ENCODE measurements around the gene ZNHIT6. TPM values are rescaled to one million over a fixed set of nuclear protein-coding genes. Genes with fewer than 3 reads are reported as not detected.
"Not testable (repeated sequence)": the region's sequence is repeated elsewhere in the genome, so short reads cannot be mapped to it uniquely, and the experiment has no call there.

Gene ZNHIT6
- total RNA-seq, 1 donor from 2014 or later, result 21.1 TPM

DNA sequence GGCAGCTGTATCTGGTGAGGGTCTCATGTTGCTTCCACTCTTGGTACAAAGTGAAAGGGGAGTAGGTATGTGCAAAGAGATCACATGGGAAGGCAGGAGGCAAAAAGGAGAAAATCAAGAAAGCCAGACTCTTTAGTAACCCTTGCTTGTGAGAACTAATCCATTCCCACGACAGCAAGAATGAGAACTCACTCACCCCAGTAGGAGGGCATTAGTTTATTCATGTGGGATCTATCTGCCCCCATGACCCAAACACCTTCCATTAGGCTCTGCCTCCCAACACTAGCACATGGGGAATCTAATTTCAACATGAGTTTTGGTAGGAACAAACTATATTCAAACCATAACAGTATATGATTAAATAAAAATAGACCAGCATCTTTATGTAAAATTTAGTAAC is 57.6 kb downstream of the ZNHIT6 start:
- DNase-seq (no peak), ATAC-seq (ENCODE audit: low read depth) (no peak)
- Mint-ChIP-seq H3K9me3 (peaks cover 6% of the 10 kb centered on the region), H3K4me3 (no peak overlapping the region), H3K4me1 (no peaks in the 10 kb centered on the region), H3K27me3 (no peaks in the 10 kb centered on the region), H3K27ac (no peak overlapping the region), H3K36me3 (ENCODE audit: low read depth) (peaks cover 71% of the 10 kb centered on the region)
- intact Hi-C loops (cut with micrococcal nuclease), result no loop called here
- ChIA-PET POLR2A (no interaction called here), CTCF (no interaction called here)
- TF ChIP-seq, protein P1, sequence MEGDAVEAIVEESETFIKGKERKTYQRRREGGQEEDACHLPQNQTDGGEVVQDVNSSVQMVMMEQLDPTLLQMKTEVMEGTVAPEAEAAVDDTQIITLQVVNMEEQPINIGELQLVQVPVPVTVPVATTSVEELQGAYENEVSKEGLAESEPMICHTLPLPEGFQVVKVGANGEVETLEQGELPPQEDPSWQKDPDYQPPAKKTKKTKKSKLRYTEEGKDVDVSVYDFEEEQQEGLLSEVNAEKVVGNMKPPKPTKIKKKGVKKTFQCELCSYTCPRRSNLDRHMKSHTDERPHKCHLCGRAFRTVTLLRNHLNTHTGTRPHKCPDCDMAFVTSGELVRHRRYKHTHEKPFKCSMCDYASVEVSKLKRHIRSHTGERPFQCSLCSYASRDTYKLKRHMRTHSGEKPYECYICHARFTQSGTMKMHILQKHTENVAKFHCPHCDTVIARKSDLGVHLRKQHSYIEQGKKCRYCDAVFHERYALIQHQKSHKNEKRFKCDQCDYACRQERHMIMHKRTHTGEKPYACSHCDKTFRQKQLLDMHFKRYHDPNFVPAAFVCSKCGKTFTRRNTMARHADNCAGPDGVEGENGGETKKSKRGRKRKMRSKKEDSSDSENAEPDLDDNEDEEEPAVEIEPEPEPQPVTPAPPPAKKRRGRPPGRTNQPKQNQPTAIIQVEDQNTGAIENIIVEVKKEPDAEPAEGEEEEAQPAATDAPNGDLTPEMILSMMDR (IDR thresholded peaks at IDR 0.05), result no peak

DNA sequence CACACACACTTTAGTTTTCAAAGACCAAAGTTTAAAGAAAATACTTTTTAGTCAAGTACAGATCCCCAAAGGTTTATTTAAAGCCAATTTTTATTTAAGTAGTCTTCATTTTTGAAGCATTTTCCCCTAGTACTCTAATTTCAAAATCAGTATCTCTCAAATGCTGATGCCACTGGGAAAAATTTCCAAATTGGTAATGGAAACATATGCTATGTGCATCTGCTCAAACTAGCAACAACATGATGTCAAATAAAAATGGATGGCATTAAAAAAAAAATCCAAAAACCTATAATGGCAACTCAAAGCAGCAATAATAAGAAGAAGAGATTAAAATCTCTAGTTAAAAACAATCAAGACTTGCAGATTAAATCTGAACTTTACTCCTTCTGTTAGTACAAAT is 58.6 kb downstream of the ZNHIT6 start:
- Mint-ChIP-seq H3K9me3 (peaks cover 7% of the 10 kb centered on the region), H3K27ac (no peak overlapping the region), H3K36me3 (ENCODE audit: low read depth) (peaks cover 65% of the 10 kb centered on the region), H3K4me1 (no peaks in the 10 kb centered on the region), H3K4me3 (no peak overlapping the region), H3K27me3 (no peaks in the 10 kb centered on the region)
- ChIA-PET POLR2A (no interaction called here), CTCF (no interaction called here)
- ATAC-seq (ENCODE audit: low read depth), result no peak
- intact Hi-C loops (cut with micrococcal nuclease), result no loop called here
- DNase-seq, result no peak
- TF ChIP-seq, protein P1 (IDR thresholded peaks at IDR 0.05), result no peak

DNA sequence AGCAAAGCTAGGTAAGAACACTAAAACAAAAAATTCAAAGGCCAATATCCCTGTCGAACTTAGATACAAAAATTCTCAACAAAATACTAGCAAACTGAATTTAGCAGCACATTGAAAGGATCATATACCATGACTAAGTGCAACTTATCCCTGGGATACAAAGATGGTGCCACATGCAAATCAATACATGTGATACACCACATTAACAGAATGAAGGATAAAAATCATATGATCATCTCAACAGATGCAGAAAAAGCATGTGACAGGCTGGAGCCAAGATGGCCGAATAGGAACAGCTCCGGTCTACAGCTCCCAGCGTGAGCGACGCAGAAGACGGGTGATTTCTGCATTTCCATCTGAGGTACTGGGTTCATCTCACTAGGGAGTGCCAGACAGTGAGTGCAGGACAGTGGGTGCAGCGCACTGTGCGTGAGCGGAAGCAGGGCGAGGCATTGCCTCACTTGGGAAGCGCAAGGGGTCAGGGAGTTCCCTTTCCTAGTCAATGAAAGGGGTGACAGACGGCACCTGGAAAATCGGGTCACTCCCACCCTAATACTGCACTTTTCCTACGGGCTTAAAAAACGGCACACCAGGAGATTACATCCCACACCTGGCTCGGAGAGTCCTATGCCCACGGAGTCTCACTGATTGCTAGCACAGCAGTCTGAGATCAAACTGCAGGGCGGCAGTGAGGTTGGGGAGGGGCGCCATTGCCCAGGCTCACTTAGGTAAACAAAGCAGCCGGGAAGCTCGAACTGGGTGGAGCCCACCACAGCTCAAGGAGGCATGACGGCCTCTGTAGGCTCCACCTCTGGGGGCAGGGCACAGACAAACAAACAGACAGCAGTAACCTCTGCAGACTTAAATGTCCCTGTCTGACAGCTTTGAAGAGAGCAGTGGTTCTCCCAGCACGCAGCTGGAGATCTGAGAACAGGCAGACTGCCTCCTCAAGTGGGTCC is 66.4 kb downstream of the ZNHIT6 start:
- H3K27me3 Mint-ChIP-seq; POLR2A ChIA-PET; intact Hi-C loops (cut with micrococcal nuclease); H3K4me3 Mint-ChIP-seq; H3K27ac Mint-ChIP-seq; ATAC-seq (ENCODE audit: low read depth); DNase-seq; CTCF ChIA-PET; H3K4me1 Mint-ChIP-seq: not testable (repeated sequence)
- peaks cover 24% of the 10 kb centered on the region for H3K9me3 Mint-ChIP-seq
- peaks cover 57% of the 10 kb centered on the region for H3K36me3 Mint-ChIP-seq (ENCODE audit: low read depth)

DNA sequence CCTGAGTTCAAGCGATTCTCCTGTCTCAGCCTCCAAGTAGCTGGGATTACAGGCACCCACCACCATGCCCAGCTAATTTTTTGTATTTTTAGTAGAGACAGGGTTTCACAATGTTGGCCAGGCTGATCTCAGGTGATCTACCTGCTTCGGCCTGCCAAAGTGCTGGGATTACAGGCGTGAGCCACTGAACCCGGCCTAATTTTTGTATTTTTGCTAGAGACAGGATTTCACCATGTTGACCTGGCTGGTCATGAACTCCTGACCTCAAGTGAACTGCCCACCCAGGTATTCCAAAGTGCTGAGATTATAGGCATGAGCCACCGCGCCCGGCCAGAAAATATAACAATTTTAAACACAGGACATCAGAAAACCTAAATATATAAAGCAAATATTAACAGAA is 68.3 kb downstream of the ZNHIT6 start:
- ATAC-seq (ENCODE audit: low read depth); H3K4me1 Mint-ChIP-seq; POLR2A ChIA-PET; H3K27me3 Mint-ChIP-seq; CTCF ChIA-PET; H3K4me3 Mint-ChIP-seq; H3K27ac Mint-ChIP-seq; DNase-seq; intact Hi-C loops (cut with micrococcal nuclease): not testable (repeated sequence)
- Mint-ChIP-seq H3K36me3 (ENCODE audit: low read depth) (peaks cover 72% of the 10 kb centered on the region), H3K9me3 (peaks cover 29% of the 10 kb centered on the region)

DNA sequence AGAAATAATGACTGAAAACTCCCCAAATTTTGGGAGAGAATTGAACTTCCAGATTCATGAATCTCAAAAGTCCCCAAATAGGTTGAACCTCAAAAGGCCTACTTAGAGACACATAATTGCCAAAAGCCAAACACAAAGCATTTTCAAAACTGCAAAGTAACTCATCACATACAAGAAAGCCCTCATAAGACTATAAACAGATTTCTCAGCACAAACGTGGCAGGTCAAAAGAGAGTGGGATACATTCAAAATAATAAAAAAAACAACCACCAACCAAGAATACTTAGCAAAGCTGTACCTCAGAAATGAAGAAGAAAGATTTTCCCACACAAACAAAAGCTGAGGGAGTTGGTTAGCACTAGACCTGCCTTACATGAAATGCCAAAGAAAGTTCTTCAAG is 69.8 kb downstream of the ZNHIT6 start:
- Mint-ChIP-seq H3K27ac (no peak overlapping the region), H3K9me3 (peaks cover 26% of the 10 kb centered on the region), H3K4me1 (no peaks in the 10 kb centered on the region), H3K27me3 (no peaks in the 10 kb centered on the region), H3K36me3 (ENCODE audit: low read depth) (peaks cover 78% of the 10 kb centered on the region), H3K4me3 (no peak overlapping the region)
- DNase-seq (no peak), ATAC-seq (ENCODE audit: low read depth) (no peak)
- TF ChIP-seq, protein P1 (IDR thresholded peaks at IDR 0.05), result no peak
- ChIA-PET POLR2A (no interaction called here), CTCF (no interaction called here)
- intact Hi-C loops (cut with micrococcal nuclease), result no loop called here

DNA sequence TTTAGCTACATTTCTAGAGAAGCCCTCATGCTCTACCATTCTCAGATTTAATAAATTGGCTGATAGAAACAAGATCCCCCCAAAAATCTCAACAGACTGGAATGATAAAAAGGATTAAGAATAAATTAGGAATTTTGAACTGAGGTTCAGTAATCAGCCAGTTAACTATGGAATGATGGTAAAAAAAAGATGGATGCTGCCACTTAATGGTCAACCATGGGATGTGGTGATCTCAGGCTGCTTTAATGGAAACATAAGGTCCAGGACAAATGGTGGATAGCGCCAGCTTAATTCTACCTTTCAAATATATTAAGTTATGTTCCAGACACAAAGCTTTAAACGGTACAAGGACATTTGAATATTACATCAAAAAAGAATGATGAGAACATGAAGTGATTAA is 77.7 kb downstream of the ZNHIT6 start:
- intact Hi-C loops (cut with micrococcal nuclease), result no loop called here
- ATAC-seq (ENCODE audit: low read depth), result no peak
- DNase-seq, result no peak
- Mint-ChIP-seq H3K27ac (no peak overlapping the region), H3K27me3 (no peaks in the 10 kb centered on the region), H3K9me3 (peaks cover 6% of the 10 kb centered on the region), H3K36me3 (ENCODE audit: low read depth) (peaks cover 61% of the 10 kb centered on the region), H3K4me3 (no peak overlapping the region), H3K4me1 (no peaks in the 10 kb centered on the region)
- ChIA-PET POLR2A (no interaction called here), CTCF (no interaction called here)
- TF ChIP-seq, protein P1 (IDR thresholded peaks at IDR 0.05), result no peak

Data from activated B cell treated with CpG ODN at 0.5 μM for 24 hours (primary cell).